ENCODE results near the gene KCNH2.

- TF ChIP-seq TAF1 (IDR thresholded peaks at IDR 0.05; ENCODE audit: low read depth, low read length) (no peak), POLR2A (IDR thresholded peaks at IDR 0.05; ENCODE audit: low read depth, low read length) (no peak), POLR2AphosphoS5 (IDR thresholded peaks at IDR 0.05; ENCODE audit: low read depth, low read length) (no peak)
Measured at GRCh38 chr7:150994838-150995510, 16.9 kb upstream of the KCNH2 start.
